WTC11 (cell line): ENCODE measurements around the gene PALM3. TPM values are rescaled to one million over a fixed set of nuclear protein-coding genes. Genes with fewer than 3 reads are reported as not detected.
A peak's percentile ranks its signal among the peaks of the same experiment; 100 is the strongest.

Source experiments
- ATAC-seq: fragments of 200-7000 bp; cut with Tn5 transposase; 2 replicates; pipeline ENCODE4 v1.10.0; 2021; ENCODE audit warnings: mild to moderate bottlenecking, moderate library complexity
- CTCF ChIA-PET: fragments of 300-600 bp; sonication (Branson Sonifier 250); formaldehyde crosslinking; loops from one replicate; lab custom pipeline; 2021; ENCODE audit warnings: antibody characterized with exemption; lab: Charles Lee
- POLR2A ChIA-PET: fragments of 350-600 bp; sonication (Branson Sonifier 250); formaldehyde crosslinking; loops from one replicate; lab custom pipeline; 2021; ENCODE audit warnings: antibody characterized with exemption; lab: Charles Lee
- DNase-seq: peaks from one replicate; pipeline ENCODE4 v3.0.0; 2021; ENCODE audit warnings: low spot score
- H3K27ac Mint-ChIP-seq: 2 replicates; pipeline ENCODE4 v1.8.0; 2021; ENCODE audit warnings: mixed read lengths
- H3K27me3 Mint-ChIP-seq: 2 replicates; pipeline ENCODE4 v1.8.0; 2021; ENCODE audit warnings: low read depth, mild to moderate bottlenecking, moderate library complexity, mixed read lengths
- H3K36me3 Mint-ChIP-seq: 2 replicates; pipeline ENCODE4 v1.8.0; 2021; ENCODE audit warnings: mixed read lengths
- H3K4me1 Mint-ChIP-seq: 2 replicates; pipeline ENCODE4 v1.8.0; 2022; ENCODE audit warnings: mixed read lengths
- H3K4me3 Mint-ChIP-seq: 2 replicates; pipeline ENCODE4 v1.8.0; 2021; ENCODE audit warnings: mild to moderate bottlenecking, moderate library complexity, mixed read lengths
- H3K9me3 Mint-ChIP-seq: 2 replicates; pipeline ENCODE4 v1.8.0; 2021; ENCODE audit warnings: mixed read lengths
- CDX4 ChIP-seq: fragments of 250-450 bp; sonication (Bioruptor Pico); IDR thresholded peaks from 2 replicates; pipeline ENCODE4 v1.9.0; 2021; ENCODE audit warnings: moderate library complexity, mild to moderate bottlenecking, inconsistent platforms, borderline replicate concordance
- E2F1 ChIP-seq: sonication (generic); formaldehyde crosslinking; IDR thresholded peaks from 2 replicates; pipeline ENCODE4 v1.8.0; 2022; ENCODE audit warnings: mild to moderate bottlenecking, missing genetic modification reagents
- ETV6 ChIP-seq: sonication (generic); formaldehyde crosslinking; IDR thresholded peaks from 2 replicates; pipeline ENCODE4 v1.8.1; 2022; ENCODE audit warnings: mild to moderate bottlenecking, missing genetic modification reagents
- GTF2I ChIP-seq: fragments of 250-450 bp; sonication (Bioruptor Pico); conservative IDR thresholded peaks from 2 replicates; pipeline ENCODE4 v1.4.0; 2021; ENCODE audit warnings: mild to moderate bottlenecking
- IRF2 ChIP-seq: sonication (generic); formaldehyde crosslinking; IDR thresholded peaks from 2 replicates; pipeline ENCODE4 v1.8.0; 2022; ENCODE audit warnings: low read depth, missing genetic modification reagents, borderline replicate concordance
- MLX ChIP-seq: sonication (generic); formaldehyde crosslinking; IDR thresholded peaks from 2 replicates; pipeline ENCODE4 v1.8.1; 2023; ENCODE audit warnings: mild to moderate bottlenecking, missing genetic modification reagents, moderate library complexity
- MXD4 ChIP-seq: fragments of 250-450 bp; sonication (Bioruptor Pico); IDR thresholded peaks from 2 replicates; pipeline ENCODE4 v1.8.0; 2021; ENCODE audit warnings: mild to moderate bottlenecking, moderate library complexity, borderline replicate concordance
- NFATC4 ChIP-seq: fragments of 250-450 bp; sonication (Bioruptor Pico); IDR thresholded peaks from 2 replicates; pipeline ENCODE4 v1.9.0; 2021; ENCODE audit warnings: mild to moderate bottlenecking
- PRDM15 ChIP-seq: sonication (generic); formaldehyde crosslinking; IDR thresholded peaks from 2 replicates; pipeline ENCODE4 v1.8.0; 2022; ENCODE audit warnings: missing genetic modification reagents
- SMAD3 ChIP-seq: sonication (generic); formaldehyde crosslinking; IDR thresholded peaks from 2 replicates; pipeline ENCODE4 v1.8.0; 2022; ENCODE audit warnings: missing genetic modification reagents, mild to moderate bottlenecking, borderline replicate concordance
- TEAD1 ChIP-seq: sonication (generic); formaldehyde crosslinking; IDR thresholded peaks from 2 replicates; pipeline ENCODE4 v1.8.0; 2022; ENCODE audit warnings: mild to moderate bottlenecking, missing genetic modification reagents
- TP53 ChIP-seq: sonication (generic); formaldehyde crosslinking; IDR thresholded peaks from 2 replicates; pipeline ENCODE4 v1.8.1; 2023; ENCODE audit warnings: mild to moderate bottlenecking, missing genetic modification reagents
- ZMAT4 ChIP-seq: fragments of 250-450 bp; sonication (Bioruptor Pico); IDR thresholded peaks from 2 replicates; pipeline ENCODE4 v1.9.0; 2021; ENCODE audit warnings: mild to moderate bottlenecking
- ZNF138 ChIP-seq: sonication (generic); formaldehyde crosslinking; conservative IDR thresholded peaks from 2 replicates; pipeline ENCODE4 v1.8.1; 2022; ENCODE audit warnings: mild to moderate bottlenecking, moderate library complexity, missing genetic modification reagents
- ZNF425 ChIP-seq: fragments of 250-450 bp; sonication (Bioruptor Pico); conservative IDR thresholded peaks from 2 replicates; pipeline ENCODE4 v1.9.0; 2021; ENCODE audit warnings: mild to moderate bottlenecking
- ZNF512 ChIP-seq: sonication (generic); formaldehyde crosslinking; IDR thresholded peaks from 2 replicates; pipeline ENCODE4 v1.8.1; 2022; ENCODE audit warnings: missing genetic modification reagents, borderline replicate concordance
- total RNA-seq: library from RNA; stranded (reverse); gene quantifications from 3 replicates; pipeline ENCODE4 v1.2.3, GENCODE V29; 2021

Gene PALM3
- total RNA-seq, 1 experiment from 2014 or later: 31.1 TPM

GRCh38 chr19:14058182-14059092 lies 3.4 kb downstream of the PALM3 start:
- TF ChIP-seq GTF2I (CRISPR knock-in tag): no peak
- TF ChIP-seq, all 79 proteins: peak for 0
- no peak overlapping the region for H3K27ac Mint-ChIP-seq
- no peak for ATAC-seq

GRCh38 chr19:14056741-14057356 lies 5.0 kb downstream of the PALM3 start:
- ChIA-PET CTCF (interaction anchor here (0.5 to 7.8 kb wide), 31 partner anchors 11 to 272 kb away, joined by 3 to 187 read pairs (median 5); partner anchors contain the start of genes ASF1B, DCAF15, IL27RA and MISP3), POLR2A (interaction anchor here (0.8 to 1.4 kb wide), 5 partner anchors 8 to 178 kb away, joined by 3 to 5 read pairs (median 3); partner anchors contain the start of genes MISP3 and RFX1)
- no peaks in the 10 kb centered on the region for H3K9me3 Mint-ChIP-seq
- no peak overlapping the region for H3K27ac Mint-ChIP-seq
- no peak for DNase-seq
- peak overlapping the region; percentile 75 for H3K4me3 Mint-ChIP-seq
- peaks cover 16% of the 10 kb centered on the region for H3K4me1 Mint-ChIP-seq
- H3K36me3 Mint-ChIP-seq: peaks cover 4% of the 10 kb centered on the region
- no peak for TF ChIP-seq TEAD1
- no peak for TF ChIP-seq E2F1 (CRISPR knock-in tag)
- no peak for TF ChIP-seq MXD4 (CRISPR knock-in tag)
- no peak for TF ChIP-seq ZMAT4 (CRISPR knock-in tag)
- no peak for TF ChIP-seq ETV6 (CRISPR knock-in tag)
- no peak for TF ChIP-seq ZNF425 (CRISPR knock-in tag)
- TF ChIP-seq SMAD3 (CRISPR knock-in tag): no peak
- no peak for TF ChIP-seq MLX (CRISPR knock-in tag)
- TF ChIP-seq ZNF512 (CRISPR knock-in tag): no peak
- peaks cover 32% of the 10 kb centered on the region for H3K27me3 Mint-ChIP-seq
- ATAC-seq: peak; percentile 27; the same call in 1 of the 2 replicates

More at GRCh38 chr19:14058182-14059092, 3.4 kb downstream of the PALM3 start:
- Mint-ChIP-seq H3K4me1 (peaks cover 16% of the 10 kb centered on the region), H3K36me3 (no peaks in the 10 kb centered on the region), H3K4me3 (peak overlapping the region; percentile 86), H3K27me3 (peaks cover 32% of the 10 kb centered on the region), H3K9me3 (no peaks in the 10 kb centered on the region)
- CTCF ChIA-PET: interaction anchor here (0.6 to 7.8 kb wide), 66 partner anchors 12 to 901 kb away, joined by 3 to 187 read pairs (median 4); partner anchors contain the start of genes ASF1B, C19orf67, CC2D1A and DCAF15
- no peak for DNase-seq
- POLR2A ChIA-PET: interaction anchor here (0.6 kb wide), 2 partner anchors 50 to 950 kb away, joined by 4 to 6 read pairs; no protein-coding TSS in a partner anchor

GRCh38 chr19:14056069-14056666 lies 5.7 kb downstream of the PALM3 start:
- DNase-seq (no peak), ATAC-seq (no peak)
- Mint-ChIP-seq H3K4me3 (peak overlapping the region; percentile 75), H3K36me3 (peaks cover 6% of the 10 kb centered on the region), H3K27me3 (peaks cover 32% of the 10 kb centered on the region), H3K4me1 (peaks cover 12% of the 10 kb centered on the region), H3K27ac (no peak overlapping the region), H3K9me3 (no peaks in the 10 kb centered on the region)
- CTCF ChIA-PET: interaction anchor here (0.8 to 7.8 kb wide), 10 partner anchors 10 to 183 kb away, joined by 3 to 187 read pairs (median 8); partner anchors contain the start of genes ASF1B, IL27RA and MISP3
- POLR2A ChIA-PET: interaction anchor here (0.6 to 1.4 kb wide), 3 partner anchors 16 to 140 kb away, joined by 3 to 4 read pairs (median 3); partner anchors contain the start of gene MISP3
- TF ChIP-seq PRDM15 (CRISPR knock-in tag): peak; percentile 62; the same call in 1 of the 2 replicates
- no peak for TF ChIP-seq IRF2 (CRISPR knock-in tag)
- no peak for TF ChIP-seq ZNF138 (CRISPR knock-in tag)
- no peak for TF ChIP-seq NFATC4 (CRISPR knock-in tag)
- no peak for TF ChIP-seq TP53
- no peak for TF ChIP-seq CDX4
